Panc1 (cell line): ENCODE measurements around the gene NTNG2. TPM values are rescaled to one million over a fixed set of nuclear protein-coding genes. Genes with fewer than 3 reads are reported as not detected.

Experiments used
- ATAC-seq: fragments of 200-7000 bp; cut with Tn5 transposase; 2 replicates; pipeline ENCODE4 v1.9.1; 2020; ENCODE audit warnings: mild to moderate bottlenecking, moderate library complexity
- BruUV-seq: library from RNA; stranded (reverse); fragments of 400-500 nt; replicated peaks from 2 replicates; lab custom pipeline; 2021; lab: Mats Ljungman, UMichigan
- CTCF ChIA-PET: fragments of 300-600 bp; sonication (Branson Sonifier 250); formaldehyde crosslinking; loops from one replicate; lab custom pipeline; 2022; ENCODE audit warnings: antibody characterized with exemption; lab: Charles Lee
- POLR2A ChIA-PET: fragments of 300-600 bp; sonication (Branson Sonifier 250); formaldehyde crosslinking; loops from one replicate; lab custom pipeline; 2022; ENCODE audit warnings: antibody characterized with exemption; lab: Charles Lee
- DNase-seq: peaks from one replicate; pipeline ENCODE4 v3.0.0-alpha.2; 2010; ENCODE audit warnings: low read depth, low spot score
- H3K27ac ChIP-seq: 2 replicates; pipeline ENCODE4 v1.5.1; 2011; ENCODE audit warnings: mild to moderate bottlenecking, low read length, inconsistent platforms
- H3K27me3 ChIP-seq: fragments of 200-500 bp; sonication (Bioruptor generic); 2 replicates; pipeline ENCODE4 v1.6.0; 2014; ENCODE audit warnings: low read length, inconsistent platforms; ENCODE audit not compliant: control insufficient read depth, insufficient read depth
- H3K36me3 ChIP-seq: fragments of 200-500 bp; sonication (Bioruptor generic); 2 replicates; pipeline ENCODE4 v1.5.1; 2014; ENCODE audit warnings: inconsistent platforms, mild to moderate bottlenecking, low read length, moderate library complexity; ENCODE audit not compliant: control insufficient read depth, insufficient read depth
- H3K4me1 ChIP-seq: 2 replicates; pipeline ENCODE4 v1.5.1; 2011; ENCODE audit warnings: inconsistent platforms, mild to moderate bottlenecking, low read length, moderate library complexity; ENCODE audit not compliant: control insufficient read depth, insufficient read depth
- H3K4me3 ChIP-seq, 2 experiments: 2 replicates each; pipeline ENCODE4 v1.5.1; 2011 to 2012; ENCODE audit warnings: low read depth in 2 of 2, low read length in 2 of 2, mild to moderate bottlenecking in 2 of 2, inconsistent platforms in 1 of 2, moderate library complexity in 1 of 2
- H3K9me3 ChIP-seq: fragments of 200-500 bp; sonication (Bioruptor generic); 2 replicates; pipeline ENCODE4 v1.5.1; 2014; ENCODE audit warnings: low read depth, mild to moderate bottlenecking, inconsistent platforms, low read length, moderate library complexity; ENCODE audit not compliant: control insufficient read depth, insufficient read depth
- POLR2AphosphoS5 ChIP-seq: IDR thresholded peaks from 2 replicates; pipeline ENCODE4 v1.6.1; 2012; ENCODE audit warnings: mild to moderate bottlenecking, low read depth, low read length, moderate library complexity
- REST ChIP-seq, 2 experiments: IDR thresholded peaks; 2 replicates each; pipeline ENCODE4 v1.6.1; 2011 to 2012; ENCODE audit warnings: low read depth in 2 of 2, control low read depth in 1 of 2, low read length in 1 of 2, mild to moderate bottlenecking in 1 of 2, moderate library complexity in 1 of 2; ENCODE audit not compliant: insufficient read depth in 1 of 2
- SIN3A ChIP-seq: IDR thresholded peaks from 2 replicates; pipeline ENCODE4 v1.6.1; 2012; ENCODE audit warnings: low read depth, mild to moderate bottlenecking, low read length, moderate library complexity, borderline replicate concordance; ENCODE audit not compliant: insufficient read depth
- TCF7L2 ChIP-seq: IDR thresholded peaks from 2 replicates; pipeline ENCODE4 v1.6.1; 2011; ENCODE audit warnings: mild to moderate bottlenecking, low read depth, low read length, inconsistent platforms
- in situ Hi-C: cut with HindIII; loops from 2 replicates; pipeline ENCODE4 v1.10.0; 2016; ENCODE audit warnings: low sequenced_read_pairs, low pct_unique_long_range_greater_than_20kb
- intact Hi-C: fragments of 100-400 bp; cut with micrococcal nuclease; formaldehyde crosslinking; loops from one replicate; pipeline ENCODE4 v1.10.0; 2022; ENCODE audit not compliant: unreplicated experiment
- total RNA-seq: library from RNA; stranded (reverse); gene quantifications from one replicate; pipeline ENCODE4 v1.2.1, GENCODE V29; 2021; ENCODE audit not compliant: unreplicated experiment
- TF ChIP-seq, protein P1 (sequence below): fragments of 450-650 bp; IDR thresholded peaks from 2 replicates; pipeline ENCODE4 v1.5.1; 2017; ENCODE audit warnings: mild to moderate bottlenecking

The NTNG2 gene
- total RNA-seq, 1 experiment from 2014 or later = 5.1 TPM

DNA sequence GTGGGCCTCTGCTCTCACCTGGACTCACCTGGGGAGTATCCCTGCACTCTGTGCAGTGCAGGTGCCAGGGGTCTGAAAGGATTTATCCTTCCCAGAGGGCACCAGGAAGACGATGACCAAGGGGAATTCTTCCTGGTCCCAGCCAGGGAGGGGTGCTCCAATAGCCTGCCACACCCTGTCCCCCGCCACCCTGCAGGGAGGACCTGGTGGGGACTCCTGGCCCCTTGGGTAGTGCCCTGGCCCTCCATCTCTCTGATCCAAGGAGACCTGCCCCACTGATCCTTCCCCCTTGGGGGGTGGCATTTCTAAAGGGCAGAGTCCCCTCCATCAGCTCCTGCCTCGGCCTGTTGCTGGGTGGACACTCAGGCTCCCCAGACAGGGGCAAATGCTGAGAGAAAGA is 70.7 kb downstream of the NTNG2 start:
- no peak for DNase-seq
- POLR2A ChIA-PET = no interaction called here
- intact Hi-C loops = no loop called here
- no peaks in the 10 kb centered on the region for H3K36me3 ChIP-seq
- in situ Hi-C loops = no loop called here
- CTCF ChIA-PET = no interaction called here
- H3K4me1 ChIP-seq = no peaks in the 10 kb centered on the region
- no peaks in the 10 kb centered on the region for H3K9me3 ChIP-seq
- no peak overlapping the region for H3K27ac ChIP-seq
- no peaks in the 10 kb centered on the region for H3K27me3 ChIP-seq
- no peak for ATAC-seq
- no TSS peak for BruUV-seq
- TF ChIP-seq POLR2AphosphoS5 (no peak), SIN3A (no peak), TCF7L2 (no peak), REST (IDR thresholded peaks at IDR 0.05; ENCODE audit: insufficient read depth in 1 of 2, low read depth in 2 of 2, low read length in 1 of 2) (no peak)
- TF ChIP-seq, protein P1, sequence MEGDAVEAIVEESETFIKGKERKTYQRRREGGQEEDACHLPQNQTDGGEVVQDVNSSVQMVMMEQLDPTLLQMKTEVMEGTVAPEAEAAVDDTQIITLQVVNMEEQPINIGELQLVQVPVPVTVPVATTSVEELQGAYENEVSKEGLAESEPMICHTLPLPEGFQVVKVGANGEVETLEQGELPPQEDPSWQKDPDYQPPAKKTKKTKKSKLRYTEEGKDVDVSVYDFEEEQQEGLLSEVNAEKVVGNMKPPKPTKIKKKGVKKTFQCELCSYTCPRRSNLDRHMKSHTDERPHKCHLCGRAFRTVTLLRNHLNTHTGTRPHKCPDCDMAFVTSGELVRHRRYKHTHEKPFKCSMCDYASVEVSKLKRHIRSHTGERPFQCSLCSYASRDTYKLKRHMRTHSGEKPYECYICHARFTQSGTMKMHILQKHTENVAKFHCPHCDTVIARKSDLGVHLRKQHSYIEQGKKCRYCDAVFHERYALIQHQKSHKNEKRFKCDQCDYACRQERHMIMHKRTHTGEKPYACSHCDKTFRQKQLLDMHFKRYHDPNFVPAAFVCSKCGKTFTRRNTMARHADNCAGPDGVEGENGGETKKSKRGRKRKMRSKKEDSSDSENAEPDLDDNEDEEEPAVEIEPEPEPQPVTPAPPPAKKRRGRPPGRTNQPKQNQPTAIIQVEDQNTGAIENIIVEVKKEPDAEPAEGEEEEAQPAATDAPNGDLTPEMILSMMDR = no peak
- H3K4me3 ChIP-seq = no peak overlapping the region

GRCh38 chr9:132233138-132233537 is 71.3 kb downstream of the NTNG2 start:
- ChIA-PET POLR2A (interaction anchor here (0.6 kb wide), 1 partner anchor 575 kb away, joined by 4 read pairs; no protein-coding TSS in a partner anchor), CTCF (no interaction called here)
- Histone ChIP-seq H3K9me3 (no peaks in the 10 kb centered on the region), H3K36me3 (no peaks in the 10 kb centered on the region), H3K4me3 (no peak overlapping the region), H3K4me1 (no peaks in the 10 kb centered on the region), H3K27me3 (no peaks in the 10 kb centered on the region), H3K27ac (no peak overlapping the region)
- in situ Hi-C loops = no loop called here
- no peak for TF ChIP-seq SIN3A
- TF ChIP-seq TCF7L2 = no peak
- TF ChIP-seq POLR2AphosphoS5 = no peak
- TF ChIP-seq, protein P1 = no peak
- TF ChIP-seq REST (IDR thresholded peaks at IDR 0.05; ENCODE audit: insufficient read depth in 1 of 2, low read depth in 2 of 2, low read length in 1 of 2) = no peak
- BruUV-seq = no TSS peak
- intact Hi-C loops = no loop called here
- DNase-seq (no peak), ATAC-seq (no peak)
